ENCODE data around the gene CPSF4L.
A peak's percentile ranks its signal among the peaks of the same experiment; 100 is the strongest.

The CPSF4L gene

DNA sequence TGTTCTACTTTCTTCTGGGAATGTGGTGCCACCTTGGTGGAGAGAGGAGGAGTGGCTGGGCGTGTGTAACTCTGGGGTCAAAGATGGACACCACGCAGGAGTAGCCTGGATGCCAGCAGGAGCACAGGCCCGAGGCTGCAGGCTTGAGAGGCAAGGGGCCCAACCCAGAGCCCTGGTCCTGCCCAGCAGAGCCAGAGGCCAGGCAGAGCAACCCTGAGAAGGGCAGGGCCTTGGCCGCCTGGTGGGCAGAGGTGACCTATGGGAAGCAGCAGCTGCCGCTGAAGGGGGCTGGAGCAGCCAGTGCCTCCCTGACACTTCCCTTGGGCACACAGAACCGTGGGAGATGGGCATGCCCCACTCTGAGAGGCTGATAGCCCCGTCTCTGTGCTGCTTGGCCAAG is 18.0 kb upstream of the CPSF4L start:
- Histone ChIP-seq H3K9ac (ENCODE audit: insufficient read length) (no peak overlapping the region), H3K9me3 (ENCODE audit: low read depth, low read length) (no peaks in the 10 kb centered on the region), H3K27ac (no peak overlapping the region), H3K4me3 (no peak overlapping the region), H3K36me3 (ENCODE audit: insufficient read depth, low read length) (no peaks in the 10 kb centered on the region)
- no peak for DNase-seq (ENCODE audit: low read depth, low spot score)
- TF ChIP-seq POLR2AphosphoS5 (IDR thresholded peaks at IDR 0.05; ENCODE audit: borderline replicate concordance, low read depth, low read length): no peak
- no peak for TF ChIP-seq FOXP2 (optimal IDR thresholded peaks at IDR 0.05; ENCODE audit: control extremely low read depth, extremely low read length, insufficient read depth)

DNA sequence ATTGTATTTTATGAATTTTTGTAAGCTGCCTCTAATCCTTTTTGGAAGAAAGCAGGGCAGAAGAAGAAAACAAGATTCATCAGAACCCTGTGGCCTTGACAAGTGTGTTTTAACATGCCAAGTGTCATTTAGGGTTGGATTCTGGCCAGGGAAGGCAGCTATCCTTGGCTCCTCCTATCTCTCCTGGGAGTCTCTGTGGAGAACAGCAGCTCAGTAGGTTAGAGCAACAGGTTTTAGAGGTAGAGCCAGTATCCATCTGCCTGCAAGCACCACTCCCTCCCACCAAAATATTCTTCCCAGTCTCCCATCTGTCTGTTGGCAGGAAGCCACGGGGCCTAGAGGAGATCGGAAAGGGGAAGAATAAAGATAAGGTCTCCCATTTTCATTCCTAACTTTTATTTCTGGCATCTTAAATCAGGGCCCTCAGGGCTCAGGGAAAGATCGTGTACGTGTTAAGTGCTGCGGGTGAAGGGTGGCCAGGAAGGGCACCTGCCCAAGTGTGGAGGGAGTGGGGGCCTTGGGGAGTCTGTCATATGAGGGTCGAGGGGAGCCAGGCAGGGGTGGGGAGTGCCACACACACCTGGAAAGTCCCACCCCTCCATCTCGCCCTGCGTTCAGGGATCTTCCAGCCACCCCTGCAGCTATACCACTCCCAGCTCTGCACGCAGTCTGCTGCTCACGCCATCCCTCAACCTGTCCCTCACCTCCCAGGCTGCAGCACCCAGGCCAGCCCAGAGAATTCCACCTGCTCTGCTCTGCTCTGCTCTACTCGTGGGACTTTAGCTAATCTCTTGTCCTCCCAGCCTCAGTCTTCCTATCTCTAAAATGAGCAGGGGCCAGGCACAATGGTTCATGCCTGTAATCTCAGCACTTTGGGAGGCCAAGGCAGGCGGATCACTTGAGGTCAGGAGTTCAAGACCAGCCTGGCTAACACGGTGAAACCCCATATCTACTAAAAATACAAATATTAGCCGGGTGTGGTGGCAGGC is 17.1 kb upstream of the CPSF4L start:
- Histone ChIP-seq H3K36me3 (ENCODE audit: insufficient read depth, low read length) (no peaks in the 10 kb centered on the region), H3K9me3 (ENCODE audit: low read depth, low read length) (no peaks in the 10 kb centered on the region), H3K9ac (ENCODE audit: insufficient read length) (no peak overlapping the region), H3K27ac (peak overlapping the region; percentile 7; the same call in 1 of the 2 replicates), H3K4me3 (peak overlapping the region; percentile 27)
- DNase-seq (ENCODE audit: low read depth, low spot score): peak; percentile 35
- no peak for TF ChIP-seq POLR2AphosphoS5 (IDR thresholded peaks at IDR 0.05; ENCODE audit: borderline replicate concordance, low read depth, low read length)
- TF ChIP-seq FOXP2 (optimal IDR thresholded peaks at IDR 0.05; ENCODE audit: control extremely low read depth, extremely low read length, insufficient read depth): no peak
- no peak for TF ChIP-seq EZH2 (IDR thresholded peaks at IDR 0.05)

DNA sequence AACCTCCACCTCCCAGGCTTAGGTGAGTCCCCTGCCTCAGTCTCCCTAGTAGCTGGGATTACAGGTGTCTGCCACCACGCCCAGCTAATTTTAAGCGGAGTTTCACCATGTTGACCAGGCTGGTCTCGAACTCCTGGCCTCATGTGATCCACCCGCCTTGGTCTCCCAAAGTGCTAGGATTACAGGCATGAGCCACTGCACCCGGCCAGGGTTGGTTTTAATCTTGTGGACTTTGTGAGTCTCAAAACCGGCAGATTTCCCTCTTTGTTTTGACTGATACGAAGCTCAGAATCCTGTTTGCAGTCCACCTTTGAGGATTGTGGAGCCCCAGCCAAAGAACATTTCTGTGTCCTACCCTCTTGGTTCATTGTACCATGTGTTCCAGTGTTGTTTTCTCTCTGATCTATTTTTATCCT is 16.4 kb upstream of the CPSF4L start:
- peak overlapping the region; percentile 7; the same call in 1 of the 2 replicates for H3K27ac ChIP-seq
- H3K9ac ChIP-seq (ENCODE audit: insufficient read length): no peak overlapping the region

DNA sequence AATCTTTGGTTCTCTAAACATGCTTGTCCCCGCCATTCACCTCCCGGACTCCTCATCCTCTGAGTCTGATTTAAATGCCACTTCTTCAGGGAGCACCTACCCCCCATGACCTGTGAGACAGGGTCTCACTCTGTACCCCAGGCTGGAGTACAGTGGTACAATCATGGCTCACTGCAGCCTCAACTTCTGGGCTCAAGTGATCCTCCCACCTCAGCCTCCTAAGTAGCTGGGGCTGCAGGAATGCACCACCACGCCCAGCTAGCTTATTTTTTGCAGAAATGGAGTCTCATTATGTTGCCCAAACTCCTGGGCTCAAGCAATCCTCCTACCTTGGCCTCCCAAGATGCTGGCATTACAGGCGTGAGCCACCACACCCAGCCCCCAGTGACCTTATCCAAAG is 12.8 kb upstream of the CPSF4L start:
- DNase-seq (ENCODE audit: low read depth, low spot score): no peak
- H3K9ac ChIP-seq (ENCODE audit: insufficient read length): no peak overlapping the region
- H3K9me3 ChIP-seq (ENCODE audit: low read depth, low read length): no peaks in the 10 kb centered on the region
- no peak for TF ChIP-seq FOXP2 (optimal IDR thresholded peaks at IDR 0.05; ENCODE audit: control extremely low read depth, extremely low read length, insufficient read depth)
- TF ChIP-seq POLR2AphosphoS5 (IDR thresholded peaks at IDR 0.05; ENCODE audit: borderline replicate concordance, low read depth, low read length): no peak
- no peak for TF ChIP-seq EZH2 (IDR thresholded peaks at IDR 0.05)
- H3K4me3 ChIP-seq: no peak overlapping the region
- no peak overlapping the region for H3K27ac ChIP-seq
- H3K36me3 ChIP-seq (ENCODE audit: insufficient read depth, low read length): no peaks in the 10 kb centered on the region

More for the DNA sequence above, 16.4 kb upstream of the CPSF4L start:
- peak overlapping the region; percentile 27; the same call in 1 of the 2 replicates for H3K4me3 ChIP-seq
- no peak for DNase-seq (ENCODE audit: low read depth, low spot score)
- H3K36me3 ChIP-seq (ENCODE audit: insufficient read depth, low read length): no peaks in the 10 kb centered on the region
- no peaks in the 10 kb centered on the region for H3K9me3 ChIP-seq (ENCODE audit: low read depth, low read length)
- TF ChIP-seq POLR2AphosphoS5 (IDR thresholded peaks at IDR 0.05; ENCODE audit: borderline replicate concordance, low read depth, low read length): no peak
- no peak for TF ChIP-seq FOXP2 (optimal IDR thresholded peaks at IDR 0.05; ENCODE audit: control extremely low read depth, extremely low read length, insufficient read depth)
- TF ChIP-seq EZH2 (IDR thresholded peaks at IDR 0.05): no peak

DNA sequence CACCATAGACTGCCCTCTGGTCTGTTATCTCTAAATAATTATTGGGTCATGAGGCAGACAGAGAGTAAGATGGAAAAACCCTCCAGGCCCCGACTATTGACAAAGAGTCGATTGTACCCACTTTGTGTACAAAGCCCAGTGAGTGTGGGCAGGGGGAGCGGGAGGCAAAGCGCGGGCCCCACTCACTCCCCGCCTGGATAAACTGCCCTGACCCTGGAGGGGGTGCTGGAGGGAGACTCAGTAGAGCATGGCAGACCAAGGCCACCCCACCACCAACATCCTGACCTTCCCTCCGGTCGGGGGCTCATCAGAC is 11.2 kb upstream of the CPSF4L start:
- Histone ChIP-seq H3K9ac (ENCODE audit: insufficient read length) (no peak overlapping the region), H3K4me3 (no peak overlapping the region), H3K36me3 (ENCODE audit: insufficient read depth, low read length) (no peaks in the 10 kb centered on the region), H3K9me3 (ENCODE audit: low read depth, low read length) (no peaks in the 10 kb centered on the region), H3K27ac (no peak overlapping the region)
- DNase-seq (ENCODE audit: low read depth, low spot score): no peak
- TF ChIP-seq FOXP2 (optimal IDR thresholded peaks at IDR 0.05; ENCODE audit: control extremely low read depth, extremely low read length, insufficient read depth): no peak
- TF ChIP-seq POLR2AphosphoS5 (IDR thresholded peaks at IDR 0.05; ENCODE audit: borderline replicate concordance, low read depth, low read length): no peak
- no peak for TF ChIP-seq EZH2 (IDR thresholded peaks at IDR 0.05)

DNA sequence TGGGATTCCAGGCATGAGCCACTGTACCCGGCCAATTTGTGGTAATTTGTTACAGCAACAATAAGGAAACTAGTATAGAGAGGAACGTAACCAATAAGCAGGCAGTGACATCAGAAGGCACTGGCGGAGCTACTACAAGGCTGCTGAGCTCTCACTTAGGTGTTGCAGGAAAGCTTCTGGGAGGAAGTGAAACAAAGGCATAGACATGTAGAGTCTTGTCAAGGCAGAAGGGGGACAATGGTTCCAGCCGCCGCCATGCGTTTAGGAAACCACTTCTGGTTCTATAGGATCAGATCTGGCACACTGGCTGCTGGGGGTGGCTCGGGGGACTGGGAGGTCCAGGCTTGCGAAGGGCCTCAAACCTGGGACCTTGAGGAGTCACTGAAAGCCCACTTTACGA is 9.4 kb upstream of the CPSF4L start:
- no peak for TF ChIP-seq POLR2AphosphoS5 (IDR thresholded peaks at IDR 0.05; ENCODE audit: borderline replicate concordance, low read depth, low read length)
- H3K9me3 ChIP-seq (ENCODE audit: low read depth, low read length): no peaks in the 10 kb centered on the region
- no peaks in the 10 kb centered on the region for H3K36me3 ChIP-seq (ENCODE audit: insufficient read depth, low read length)
- no peak overlapping the region for H3K27ac ChIP-seq
- H3K9ac ChIP-seq (ENCODE audit: insufficient read length): no peak overlapping the region
- no peak for DNase-seq (ENCODE audit: low read depth, low spot score)
- no peak overlapping the region for H3K4me3 ChIP-seq

DNA sequence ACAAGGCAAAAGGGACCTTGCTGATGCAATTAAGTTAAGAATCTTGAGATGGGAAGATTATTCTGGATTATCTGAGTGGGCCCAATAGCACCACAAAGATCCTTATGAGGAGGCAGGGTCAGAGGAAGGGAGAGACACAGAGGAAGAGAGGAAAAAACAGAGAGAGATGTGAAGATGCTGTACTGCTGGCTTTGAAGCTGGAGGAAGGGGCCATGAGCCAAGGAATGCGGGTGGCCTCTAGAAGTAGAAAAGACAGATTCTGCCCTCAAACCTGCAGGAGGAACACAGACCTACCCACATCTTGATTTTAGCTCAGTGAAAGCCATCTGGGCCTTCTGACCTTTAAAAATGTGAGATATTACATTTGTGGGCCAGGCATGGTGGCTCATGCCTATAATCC is 8.1 kb upstream of the CPSF4L start:
- Histone ChIP-seq H3K4me3 (no peak overlapping the region), H3K9me3 (ENCODE audit: low read depth, low read length) (no peaks in the 10 kb centered on the region), H3K36me3 (ENCODE audit: insufficient read depth, low read length) (no peaks in the 10 kb centered on the region), H3K9ac (ENCODE audit: insufficient read length) (no peak overlapping the region), H3K27ac (no peak overlapping the region)
- TF ChIP-seq POLR2AphosphoS5 (IDR thresholded peaks at IDR 0.05; ENCODE audit: borderline replicate concordance, low read depth, low read length) (no peak), EZH2 (IDR thresholded peaks at IDR 0.05) (no peak), FOXP2 (optimal IDR thresholded peaks at IDR 0.05; ENCODE audit: control extremely low read depth, extremely low read length, insufficient read depth) (no peak)
- no peak for DNase-seq (ENCODE audit: low read depth, low spot score)

DNA sequence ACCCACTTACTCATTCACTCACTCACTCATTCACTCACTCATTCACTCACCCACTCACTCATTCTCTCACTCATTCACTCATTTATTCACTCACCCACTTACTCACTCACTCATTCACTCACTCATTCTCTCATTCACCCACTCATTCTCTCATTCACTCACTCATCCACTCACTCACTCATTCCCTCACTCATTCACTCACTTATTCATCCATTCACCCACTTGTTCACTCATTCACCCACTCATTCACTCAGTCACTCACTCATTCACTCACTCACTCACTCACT is 7.6 kb upstream of the CPSF4L start:
- Histone ChIP-seq H3K4me3 (no peak overlapping the region), H3K36me3 (ENCODE audit: insufficient read depth, low read length) (no peaks in the 10 kb centered on the region), H3K9ac (ENCODE audit: insufficient read length) (no peak overlapping the region), H3K27ac (no peak overlapping the region), H3K9me3 (ENCODE audit: low read depth, low read length) (no peaks in the 10 kb centered on the region)
- DNase-seq (ENCODE audit: low read depth, low spot score): no peak
- no peak for TF ChIP-seq EZH2 (IDR thresholded peaks at IDR 0.05)
- no peak for TF ChIP-seq POLR2AphosphoS5 (IDR thresholded peaks at IDR 0.05; ENCODE audit: borderline replicate concordance, low read depth, low read length)
- TF ChIP-seq FOXP2 (optimal IDR thresholded peaks at IDR 0.05; ENCODE audit: control extremely low read depth, extremely low read length, insufficient read depth): no peak

All from SK-N-MC (cell line).